DND-41 (cell line): ENCODE data around the gene CHEK1.

Source experiments
- ATAC-seq: fragments of 200-7000 bp; cut with Tn5 transposase; 3 replicates; pipeline ENCODE4 v1.9.1; 2021; ENCODE audit warnings: low read depth; ENCODE audit not compliant: insufficient read depth
- DNase-seq: peaks from one replicate; pipeline ENCODE4 v3.0.0-alpha.2; 2020
- H2AFZ ChIP-seq: 2 replicates; pipeline ENCODE4 v1.6.0; 2012; ENCODE audit warnings: low read depth, low read length
- H3K27ac ChIP-seq: 2 replicates; pipeline ENCODE4 v1.5.1; 2012; ENCODE audit warnings: low read length, inconsistent platforms
- H3K27me3 ChIP-seq: fragments of 200-600 bp; sonication (generic); 2 replicates; pipeline ENCODE4 v1.6.0; 2012; ENCODE audit warnings: low read length, mild to moderate bottlenecking, inconsistent platforms; ENCODE audit not compliant: insufficient read depth, poor library complexity
- H3K36me3 ChIP-seq: 2 replicates; pipeline ENCODE4 v1.5.1; 2012; ENCODE audit warnings: low read length, inconsistent platforms; ENCODE audit not compliant: insufficient read depth
- H3K4me1 ChIP-seq: 2 replicates; pipeline ENCODE4 v1.5.1; 2012; ENCODE audit warnings: mild to moderate bottlenecking, low read length; ENCODE audit not compliant: insufficient read depth
- H3K4me2 ChIP-seq: 2 replicates; pipeline ENCODE4 v1.6.0; 2012; ENCODE audit warnings: mild to moderate bottlenecking, moderate library complexity, low read length, inconsistent platforms; ENCODE audit not compliant: insufficient read depth
- H3K4me3 ChIP-seq, 2 experiments: fragments of 200-600 bp in 1 of 2; shearing (Covaris generic) in 1 of 2; 2 replicates each; pipeline ENCODE4 v1.5.1; 2012 to 2016; ENCODE audit warnings: inconsistent platforms in 2 of 2, low read length in 2 of 2, mild to moderate bottlenecking in 2 of 2, low read depth in 1 of 2, moderate library complexity in 1 of 2
- H3K79me2 ChIP-seq: 2 replicates; pipeline ENCODE4 v1.6.0; 2012; ENCODE audit warnings: low read length, inconsistent platforms; ENCODE audit not compliant: insufficient read depth
- H3K9ac ChIP-seq: 2 replicates; pipeline ENCODE4 v1.6.0; 2012; ENCODE audit warnings: low read depth, mild to moderate bottlenecking, inconsistent platforms, low read length, moderate library complexity
- H3K9me3 ChIP-seq: 2 replicates; pipeline ENCODE4 v1.5.1; 2012; ENCODE audit warnings: low read length, moderate library complexity, mild to moderate bottlenecking, inconsistent platforms; ENCODE audit not compliant: insufficient read depth, severe bottlenecking
- H4K20me1 ChIP-seq: 2 replicates; pipeline ENCODE4 v1.6.0; 2012; ENCODE audit warnings: low read length; ENCODE audit not compliant: insufficient read depth
- CTCF ChIP-seq: IDR thresholded peaks from 2 replicates; pipeline ENCODE4 v1.5.1; 2012; ENCODE audit warnings: borderline replicate concordance, low read length, moderate library complexity, mild to moderate bottlenecking; ENCODE audit not compliant: poor library complexity, severe bottlenecking; ENCODE audit errors: extremely low read depth
- EZH2 ChIP-seq: IDR thresholded peaks from 3 replicates; pipeline ENCODE4 v1.6.1; 2012; ENCODE audit warnings: borderline replicate concordance, low read depth, mild to moderate bottlenecking, moderate library complexity, low read length, inconsistent platforms; ENCODE audit not compliant: severe bottlenecking

Gene CHEK1

GRCh38 chr11:125588505-125588904 lies 36.5 kb upstream of the CHEK1 start:
- no peak overlapping the region for H3K9ac ChIP-seq
- DNase-seq (no peak), ATAC-seq (no peak)
- TF ChIP-seq CTCF, result no peak
- no peaks in the 10 kb centered on the region for H3K27me3 ChIP-seq
- H3K9me3 ChIP-seq, result no peaks in the 10 kb centered on the region
- H3K36me3 ChIP-seq, result peaks cover 9% of the 10 kb centered on the region
- no peak overlapping the region for H3K4me2 ChIP-seq
- peaks cover 12% of the 10 kb centered on the region for H3K4me1 ChIP-seq
- H2AFZ ChIP-seq, result no peak overlapping the region
- H3K79me2 ChIP-seq, result peaks cover 19% of the 10 kb centered on the region
- H4K20me1 ChIP-seq, result peaks cover 7% of the 10 kb centered on the region
- no peak overlapping the region for H3K4me3 ChIP-seq
- H3K27ac ChIP-seq, result no peak overlapping the region

- DNase-seq, result peak; percentile 46
- H3K4me3 ChIP-seq, result peak overlapping the region; percentile 61 to 81; a peak in 3 of 4 replicates
- TF ChIP-seq EZH2 (no peak), CTCF (no peak)
- no peaks in the 10 kb centered on the region for H3K27me3 ChIP-seq
- H2AFZ ChIP-seq, result peak overlapping the region; percentile 94
- peaks cover 51% of the 10 kb centered on the region for H3K79me2 ChIP-seq
- H3K9me3 ChIP-seq, result no peaks in the 10 kb centered on the region
- peak; percentile 15 for ATAC-seq
- H3K4me2 ChIP-seq, result peak overlapping the region; percentile 84
- H3K36me3 ChIP-seq, result peaks cover 14% of the 10 kb centered on the region
- H3K9ac ChIP-seq, result peak overlapping the region; percentile 82
- H3K27ac ChIP-seq, result peak overlapping the region; percentile 88
- H4K20me1 ChIP-seq, result peaks cover 24% of the 10 kb centered on the region
- H3K4me1 ChIP-seq, result peaks cover 35% of the 10 kb centered on the region
Observed at GRCh38 chr11:125591649-125592304, 33.2 kb upstream of the CHEK1 start.

- Histone ChIP-seq H3K27ac (peak within 1 kb of the TSS; percentile 88), H3K36me3 (peaks cover 22% of the 10 kb centered on the region), H3K4me2 (peak within 1 kb of the TSS; percentile 91), H4K20me1 (peaks cover 24% of the 10 kb centered on the region), H3K4me1 (peaks cover 35% of the 10 kb centered on the region), H3K9ac (peak within 1 kb of the TSS; percentile 82), H3K79me2 (peaks cover 59% of the 10 kb centered on the region), H3K9me3 (no peaks in the 10 kb centered on the region), H3K27me3 (no peaks in the 10 kb centered on the region), H2AFZ (peak within 1 kb of the TSS; percentile 94), H3K4me3 (peak within 1 kb of the TSS; percentile 62 to 81)
- ATAC-seq (peak; percentile 95), DNase-seq (peak; percentile 99)
- TF ChIP-seq EZH2 (no peak), CTCF (no peak)
Observed at GRCh38 chr11:125592305-125593113, 32.5 kb upstream of the CHEK1 start, which contains the start of gene STT3A. Gene STT3A, plus strand, starts transcription at chr11:125592852. Its CDS starts 3,064 bp downstream, at chr11:125595916.
